NB4 (cell line): ENCODE data around the gene TBC1D30.

Source experiments
- MAX ChIP-seq: IDR thresholded peaks from 2 replicates; pipeline ENCODE4 v1.6.1; 2011; ENCODE audit warnings: low read depth, low read length
- MYC ChIP-seq: IDR thresholded peaks from 2 replicates; pipeline ENCODE4 v1.6.1; 2011; ENCODE audit warnings: low read depth, low read length
- POLR2A ChIP-seq: IDR thresholded peaks from 2 replicates; pipeline ENCODE4 v1.6.1; 2011; ENCODE audit warnings: mild to moderate bottlenecking; ENCODE audit not compliant: insufficient read length; ENCODE audit errors: extremely low read depth
- TF ChIP-seq, protein P1 (sequence below): IDR thresholded peaks from one replicate; pipeline ENCODE4 v1.5.1; 2012; ENCODE audit warnings: low read depth, low read length

GRCh38 chr12:64835901-64836300 lies 11.5 kb downstream of the TBC1D30 start:
- TF ChIP-seq, protein P1, sequence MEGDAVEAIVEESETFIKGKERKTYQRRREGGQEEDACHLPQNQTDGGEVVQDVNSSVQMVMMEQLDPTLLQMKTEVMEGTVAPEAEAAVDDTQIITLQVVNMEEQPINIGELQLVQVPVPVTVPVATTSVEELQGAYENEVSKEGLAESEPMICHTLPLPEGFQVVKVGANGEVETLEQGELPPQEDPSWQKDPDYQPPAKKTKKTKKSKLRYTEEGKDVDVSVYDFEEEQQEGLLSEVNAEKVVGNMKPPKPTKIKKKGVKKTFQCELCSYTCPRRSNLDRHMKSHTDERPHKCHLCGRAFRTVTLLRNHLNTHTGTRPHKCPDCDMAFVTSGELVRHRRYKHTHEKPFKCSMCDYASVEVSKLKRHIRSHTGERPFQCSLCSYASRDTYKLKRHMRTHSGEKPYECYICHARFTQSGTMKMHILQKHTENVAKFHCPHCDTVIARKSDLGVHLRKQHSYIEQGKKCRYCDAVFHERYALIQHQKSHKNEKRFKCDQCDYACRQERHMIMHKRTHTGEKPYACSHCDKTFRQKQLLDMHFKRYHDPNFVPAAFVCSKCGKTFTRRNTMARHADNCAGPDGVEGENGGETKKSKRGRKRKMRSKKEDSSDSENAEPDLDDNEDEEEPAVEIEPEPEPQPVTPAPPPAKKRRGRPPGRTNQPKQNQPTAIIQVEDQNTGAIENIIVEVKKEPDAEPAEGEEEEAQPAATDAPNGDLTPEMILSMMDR: no peak
- TF ChIP-seq MYC: no peak
- no peak for TF ChIP-seq POLR2A
- no peak for TF ChIP-seq MAX
